Measurements from ENCODE around the gene PHPT1.
"Not testable (repeated sequence)": the region's sequence is repeated elsewhere in the genome, so short reads cannot be mapped to it uniquely, and the experiment has no call there.

PHPT1 gene

DNA sequence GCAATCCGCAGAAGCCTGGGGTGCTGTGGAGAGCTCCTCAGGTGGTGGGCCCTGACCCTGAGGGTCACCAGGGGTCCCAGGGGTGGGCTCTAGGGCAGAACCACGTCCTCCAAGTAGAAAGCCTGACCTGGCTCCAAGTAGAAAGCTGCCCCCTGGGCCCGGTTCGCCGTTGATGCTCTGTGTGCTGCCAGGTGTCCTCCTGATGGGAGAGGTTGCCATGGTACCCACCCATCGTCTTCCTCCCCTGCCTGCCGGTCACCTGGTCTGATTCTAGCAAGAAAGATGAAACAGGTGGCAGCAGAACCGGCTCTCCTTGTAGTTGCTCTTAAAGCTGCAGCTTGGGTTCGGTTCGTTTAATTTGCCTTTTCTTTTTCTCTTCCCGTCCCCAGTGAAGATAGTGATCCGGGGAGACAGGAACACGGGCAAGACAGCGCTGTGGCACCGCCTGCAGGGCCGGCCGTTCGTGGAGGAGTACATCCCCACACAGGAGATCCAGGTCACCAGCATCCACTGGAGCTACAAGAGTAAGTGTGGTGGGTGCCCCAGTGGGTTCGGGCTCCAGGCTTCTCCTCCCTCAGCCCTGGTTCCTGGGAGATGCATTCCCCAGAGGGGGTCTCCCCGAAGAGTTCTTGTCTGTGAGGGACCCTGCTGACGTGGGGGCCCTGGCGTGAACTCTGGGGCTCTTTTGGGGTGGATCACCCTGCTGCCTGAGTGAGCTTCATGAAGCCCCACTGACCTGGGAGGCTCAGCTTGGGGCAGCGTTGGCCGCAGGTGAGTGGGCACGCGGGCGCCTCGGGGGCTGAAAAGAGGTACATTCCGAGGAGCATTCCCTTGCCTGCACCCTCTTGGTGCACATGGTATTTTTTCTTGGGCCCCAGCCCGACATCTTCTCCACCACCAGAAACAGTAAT lies 25.8 kb upstream of the PHPT1 start:
- DNase-seq, result no peak

DNA sequence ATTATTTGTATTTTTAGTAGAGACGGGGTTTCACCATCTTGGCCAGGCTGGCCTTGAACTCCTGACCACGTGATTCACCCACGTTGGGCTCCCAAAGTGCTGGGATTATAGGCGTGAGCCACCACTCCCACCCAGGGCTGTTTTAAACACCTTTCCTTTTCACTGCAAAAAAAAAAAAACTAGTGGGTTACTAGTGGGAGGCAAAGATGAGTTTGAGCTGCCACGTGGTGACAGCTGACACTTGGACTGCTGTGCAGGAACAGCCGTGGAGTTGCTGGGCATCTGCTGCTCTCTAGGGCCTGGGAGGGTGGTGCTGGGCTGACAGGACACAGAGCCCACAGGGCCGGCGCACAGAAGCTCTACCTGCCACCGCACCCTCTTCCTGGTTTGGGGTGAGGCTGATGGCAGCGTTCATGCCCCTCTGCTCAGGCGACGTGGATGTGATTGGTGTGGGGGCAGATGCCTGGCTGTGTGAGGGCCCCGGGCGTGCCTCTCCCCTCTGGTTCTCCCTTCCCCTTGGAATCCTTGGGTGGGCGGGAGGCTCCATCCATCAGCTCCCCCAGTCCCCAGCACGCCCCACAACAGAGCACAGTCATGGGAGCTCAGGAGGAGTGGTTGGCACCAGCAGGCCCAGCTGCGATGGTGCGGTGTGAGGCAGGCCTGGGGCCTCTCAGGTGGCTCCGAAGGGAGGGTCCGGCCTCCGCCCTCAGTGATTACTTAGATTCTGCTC lies 24.5 kb upstream of the PHPT1 start:
- no peak for DNase-seq

DNA sequence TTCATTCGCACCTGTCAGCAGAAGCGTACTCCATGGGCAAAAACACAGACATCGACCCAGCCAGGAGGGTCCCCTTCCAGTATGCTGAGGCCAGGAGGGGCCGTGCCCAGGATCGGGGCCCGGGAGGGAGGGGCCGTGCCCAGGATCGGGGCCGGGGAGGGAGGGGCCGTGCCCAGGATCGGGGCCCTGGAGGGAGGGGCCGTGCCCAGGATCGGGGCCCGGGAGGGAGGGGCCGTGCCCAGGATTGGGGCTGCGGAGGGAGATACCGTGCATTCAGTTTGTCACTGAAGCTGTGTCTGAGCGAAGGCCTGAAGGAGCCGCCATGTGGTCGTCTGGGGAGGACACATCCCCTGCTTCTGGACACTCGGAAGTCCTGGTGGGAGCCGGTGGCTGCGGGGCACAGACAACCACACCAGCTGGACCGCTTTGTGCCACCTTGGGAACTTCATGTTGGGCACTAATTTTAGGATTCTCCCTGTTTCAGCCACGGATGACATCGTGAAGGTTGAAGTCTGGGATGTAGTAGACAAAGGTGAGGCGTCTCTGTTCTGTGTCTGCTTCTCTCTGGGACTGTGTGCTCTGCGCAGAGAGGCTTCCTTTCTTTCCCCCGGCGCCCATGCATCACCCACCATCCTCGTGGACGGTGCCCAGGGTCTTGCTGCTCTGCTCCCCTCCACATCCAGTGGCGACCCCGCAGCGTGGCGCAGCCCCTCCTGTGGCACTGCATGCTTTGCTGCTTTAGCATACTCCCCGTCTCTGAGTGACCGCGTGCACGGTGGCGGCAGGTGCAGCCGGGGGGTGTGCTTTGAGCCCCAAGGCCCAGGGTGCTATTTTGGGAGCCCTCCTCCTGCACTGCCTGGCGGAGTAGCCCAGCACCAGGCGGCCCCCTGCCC lies 23.7 kb upstream of the PHPT1 start:
- DNase-seq, result no peak

DNA sequence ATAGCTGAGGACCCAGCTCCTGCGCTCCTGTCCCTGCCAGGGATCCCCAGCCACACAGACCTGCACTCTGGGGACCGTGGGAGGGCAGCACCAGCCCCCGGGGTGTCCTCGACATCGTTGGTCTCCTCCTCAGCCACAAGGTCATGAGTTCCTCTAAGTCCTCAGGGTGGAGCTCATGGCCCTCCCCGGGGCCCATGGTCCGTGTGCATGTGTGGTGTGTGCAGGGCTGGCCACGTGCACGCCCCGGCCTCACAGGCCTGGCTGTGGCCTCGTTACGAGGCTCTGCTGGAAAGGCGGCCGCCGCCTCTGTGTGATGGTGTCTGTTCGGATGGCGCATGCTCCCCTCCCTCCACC lies 23.0 kb upstream of the PHPT1 start:
- DNase-seq, result no peak

DNA sequence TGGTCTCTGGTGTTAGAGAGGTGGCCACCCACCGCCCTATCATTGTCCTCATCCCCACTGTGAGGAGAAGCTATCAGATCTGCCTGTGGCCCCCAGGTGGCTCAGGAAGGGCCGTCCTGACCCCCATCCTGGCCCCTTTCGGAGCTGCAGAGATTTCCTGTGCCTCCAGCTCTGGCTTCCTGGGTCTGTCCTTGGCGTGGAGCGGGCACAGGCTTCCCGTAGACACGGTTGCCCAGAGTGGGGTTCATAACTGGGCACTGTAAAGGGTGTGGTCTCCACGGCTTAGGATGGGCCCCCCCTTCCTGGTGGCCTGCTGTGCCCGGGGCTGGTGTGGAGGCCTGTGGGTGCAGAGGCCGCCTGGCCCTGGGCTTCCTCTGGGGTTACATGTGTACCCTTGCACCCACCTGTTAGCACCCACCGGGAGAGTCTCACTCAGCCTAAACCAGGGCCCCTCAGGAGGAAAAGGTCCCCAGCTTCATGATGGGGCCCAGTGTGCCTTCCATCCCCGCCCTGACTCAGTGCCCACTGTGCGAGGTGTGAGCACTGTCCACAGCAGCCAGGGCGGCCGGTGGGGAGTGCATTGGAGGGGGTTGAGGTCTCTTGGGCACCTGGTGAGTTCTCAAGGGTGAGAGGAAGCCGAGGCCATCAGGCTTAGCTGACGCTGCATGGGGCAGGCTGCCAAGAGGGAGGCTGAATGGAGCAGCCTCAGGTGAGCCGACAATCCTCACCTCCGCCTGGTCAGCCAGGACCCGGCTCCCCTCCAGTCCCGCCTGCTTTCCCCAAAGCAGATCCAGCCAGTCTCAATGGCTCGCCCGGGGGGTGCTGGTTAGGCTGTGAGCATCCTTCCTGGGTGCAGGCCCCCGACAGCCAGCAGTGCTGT lies 22.3 kb upstream of the PHPT1 start:
- no peak for DNase-seq

DNA sequence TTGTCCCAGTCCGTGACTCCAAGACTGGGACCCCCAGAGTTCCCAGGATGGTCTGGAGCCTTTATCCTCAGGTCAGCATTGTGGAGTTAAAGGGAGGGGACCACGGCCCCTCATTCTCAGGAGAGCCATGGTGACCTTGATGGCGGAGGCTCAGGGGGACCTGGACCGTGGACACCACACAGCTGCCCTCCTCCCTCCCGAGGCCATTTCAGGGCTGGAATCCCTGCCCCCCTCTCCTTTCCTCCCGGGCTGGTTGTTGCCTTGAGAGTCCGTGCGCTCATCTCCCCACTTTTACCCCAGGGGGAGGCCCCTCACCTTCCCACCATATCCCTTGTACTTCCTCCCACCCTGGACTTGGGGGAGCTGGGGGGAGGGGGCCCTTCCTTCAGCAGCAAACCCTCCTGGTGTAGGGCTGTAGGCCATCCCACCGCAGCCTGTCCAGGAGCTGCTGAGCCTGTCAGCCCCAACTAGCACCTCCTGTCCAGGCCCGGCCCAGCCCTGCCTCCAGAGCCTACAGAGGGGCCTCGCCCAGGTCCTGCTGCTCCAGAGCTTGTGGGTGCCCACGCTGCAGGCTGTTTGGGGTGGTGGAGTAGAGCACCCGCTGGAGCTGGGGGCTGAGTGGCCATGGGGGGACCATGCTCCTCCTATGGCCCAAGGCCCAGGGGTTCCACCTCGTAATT lies 21.3 kb upstream of the PHPT1 start:
- no peak for DNase-seq

DNA sequence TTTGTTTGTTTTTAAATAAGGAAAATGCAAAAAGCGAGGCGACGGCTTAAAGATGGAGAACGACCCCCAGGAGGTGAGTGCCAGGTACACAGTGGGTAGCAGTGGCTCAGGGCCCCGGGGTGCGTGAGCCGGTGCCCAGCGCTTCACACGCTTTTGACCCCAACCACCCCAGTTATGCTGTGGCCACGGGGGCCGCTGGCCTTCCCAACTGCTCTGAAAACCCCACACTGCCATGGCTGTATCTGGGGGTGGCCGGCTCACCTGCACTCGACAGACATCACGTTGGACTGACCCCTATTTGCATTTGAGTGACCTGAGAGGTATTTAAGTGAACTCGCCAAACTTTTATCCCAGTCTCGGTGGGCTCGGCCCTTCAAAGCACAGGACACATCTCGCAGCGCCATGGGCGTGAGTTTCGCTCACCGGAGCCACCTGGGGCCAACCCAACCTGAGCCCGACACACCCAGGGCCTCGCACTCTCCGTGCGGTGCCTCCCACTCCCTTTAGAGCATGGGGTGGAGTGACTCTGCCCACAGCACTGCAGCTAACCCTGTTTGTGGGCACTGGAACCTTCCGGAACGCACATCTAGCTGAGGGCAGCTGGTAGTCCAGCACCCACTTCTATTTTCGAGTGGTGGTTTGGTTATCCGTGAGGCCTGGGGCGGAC lies 20.6 kb upstream of the PHPT1 start:
- no peak for DNase-seq

DNA sequence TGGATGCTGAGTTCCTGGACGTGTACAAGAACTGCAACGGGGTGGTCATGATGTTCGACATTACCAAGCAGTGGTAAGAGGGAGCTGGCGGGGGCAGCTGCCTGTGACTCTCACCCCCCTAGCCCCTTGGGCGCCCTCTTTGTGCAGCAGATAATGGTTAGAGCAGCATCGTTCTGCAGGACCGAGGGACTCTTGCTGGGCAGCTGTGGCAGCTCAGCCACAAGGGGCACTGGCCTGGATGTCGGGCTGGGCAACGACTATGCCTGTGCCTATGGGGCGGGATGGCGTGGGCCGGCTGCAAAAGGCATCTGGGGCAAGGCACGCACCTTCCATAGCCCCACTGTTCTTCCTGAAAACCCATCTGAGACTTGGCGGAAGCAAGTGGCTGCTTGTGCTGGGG lies 19.8 kb upstream of the PHPT1 start:
- DNase-seq, result no peak

DNA sequence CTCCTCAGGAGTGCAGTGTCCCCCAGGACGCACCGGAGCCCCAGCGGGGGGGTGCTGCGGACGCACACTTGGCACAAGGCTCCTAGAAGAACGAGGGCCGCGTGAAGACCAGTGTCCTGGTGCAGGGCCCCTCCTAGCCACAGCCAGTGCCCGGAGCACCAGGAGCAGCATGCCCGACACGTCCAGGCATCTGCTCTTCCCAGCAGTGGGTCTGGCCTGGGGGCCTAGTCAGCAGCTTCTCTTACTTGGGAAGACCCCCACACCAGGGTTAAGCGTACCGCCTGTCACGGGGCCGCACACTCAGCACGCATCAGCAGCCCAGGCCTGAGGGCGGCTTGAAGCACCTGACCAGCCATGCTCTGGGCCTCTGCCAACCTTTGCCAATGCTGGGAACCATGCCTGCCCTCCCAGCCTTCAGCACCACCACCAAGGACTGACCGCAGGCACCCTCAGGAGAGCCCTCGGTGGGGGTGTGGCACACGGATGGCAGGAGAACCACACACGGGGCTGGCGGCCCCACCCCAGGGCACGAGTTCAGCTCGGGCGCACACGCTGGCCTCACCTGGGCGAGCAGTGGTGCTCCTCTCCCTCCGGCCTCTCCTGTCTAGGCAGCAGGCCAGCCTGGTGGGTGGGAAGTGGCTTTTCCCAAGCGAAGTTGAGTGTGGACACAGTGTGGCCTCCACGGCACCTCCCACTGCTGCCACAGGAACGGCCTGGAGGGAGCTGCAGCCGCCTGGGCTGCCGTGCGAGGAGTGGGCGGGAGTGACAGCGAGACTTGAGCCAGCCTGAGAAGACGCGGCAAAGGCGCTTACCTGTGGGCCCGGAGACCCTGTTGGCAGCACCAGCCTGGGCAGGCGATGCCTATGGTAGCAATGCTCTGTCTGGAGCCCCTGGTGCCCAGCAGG lies 19.0 kb upstream of the PHPT1 start:
- no peak for DNase-seq

DNA sequence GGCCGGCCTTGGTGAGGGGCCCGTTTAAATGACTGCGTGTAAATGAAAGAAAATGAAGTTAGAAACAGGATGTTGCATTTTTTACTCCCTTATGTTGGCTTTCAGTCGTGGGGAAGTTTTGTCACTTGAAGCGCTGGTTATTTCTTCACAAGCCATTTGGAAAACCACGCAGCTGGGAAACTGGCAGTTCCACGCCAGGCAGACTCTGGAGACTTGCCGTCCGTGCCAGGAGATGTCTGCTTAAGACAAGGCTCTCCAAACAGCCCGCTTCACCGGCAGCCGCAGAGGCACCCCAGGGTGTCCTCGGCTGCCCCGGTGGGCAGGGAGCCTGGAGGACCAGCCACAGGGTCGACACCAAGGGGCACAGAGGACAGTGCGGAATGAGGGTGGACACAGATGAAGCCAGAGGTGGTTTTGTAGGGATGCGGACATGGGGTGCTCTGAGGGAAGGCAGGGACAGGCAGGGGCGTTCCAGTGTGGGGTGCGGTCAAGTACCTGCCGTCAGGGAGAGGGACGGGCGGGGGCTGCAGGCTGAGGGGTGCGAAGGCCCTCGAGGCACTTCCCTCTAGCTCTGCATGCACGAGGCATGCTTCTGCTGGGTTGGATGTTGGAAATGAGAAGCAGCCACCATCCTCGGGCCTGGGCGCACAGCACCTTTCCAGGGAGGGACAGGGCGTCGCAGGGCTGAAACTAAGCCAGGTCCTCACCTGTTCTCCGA lies 18.0 kb upstream of the PHPT1 start:
- DNase-seq, result no peak

DNA sequence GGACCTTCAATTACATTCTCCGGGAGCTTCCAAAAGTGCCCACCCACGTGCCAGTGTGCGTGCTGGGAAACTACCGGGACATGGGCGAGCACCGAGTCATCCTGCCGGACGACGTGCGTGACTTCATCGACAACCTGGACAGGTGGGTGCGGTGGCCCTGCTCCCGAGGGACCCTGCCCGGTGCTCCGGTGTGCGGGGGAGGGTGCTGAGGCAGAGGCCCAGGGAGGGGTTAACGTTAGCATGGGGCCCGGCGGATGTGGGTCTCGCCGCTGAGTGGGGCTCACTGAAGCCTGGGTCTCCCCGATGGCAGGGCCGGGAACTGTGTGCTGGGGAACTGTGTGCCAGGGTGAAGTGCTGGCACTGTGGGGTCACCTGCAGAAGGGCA lies 17.5 kb upstream of the PHPT1 start:
- no peak for DNase-seq

DNA sequence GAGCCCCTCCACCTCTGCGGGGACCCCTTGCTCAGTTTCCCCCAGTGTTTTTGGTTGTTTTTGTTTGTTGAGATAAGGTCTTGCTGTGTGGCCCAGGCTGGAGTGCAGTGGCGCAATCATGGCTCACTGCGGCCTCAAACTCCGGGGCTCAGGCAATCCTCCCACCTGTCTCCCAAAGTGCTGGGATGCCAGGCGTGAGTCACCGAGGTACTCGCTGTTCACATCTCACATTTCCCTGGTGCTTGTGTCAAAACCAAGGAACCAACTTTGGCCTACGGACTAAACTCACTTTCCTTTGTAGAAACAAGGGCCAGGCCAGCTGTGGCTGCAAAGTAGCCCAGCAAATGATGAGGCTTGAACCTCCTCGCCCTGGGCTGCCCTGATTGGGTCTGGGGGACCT lies 16.6 kb upstream of the PHPT1 start:
- DNase-seq, result no peak

DNA sequence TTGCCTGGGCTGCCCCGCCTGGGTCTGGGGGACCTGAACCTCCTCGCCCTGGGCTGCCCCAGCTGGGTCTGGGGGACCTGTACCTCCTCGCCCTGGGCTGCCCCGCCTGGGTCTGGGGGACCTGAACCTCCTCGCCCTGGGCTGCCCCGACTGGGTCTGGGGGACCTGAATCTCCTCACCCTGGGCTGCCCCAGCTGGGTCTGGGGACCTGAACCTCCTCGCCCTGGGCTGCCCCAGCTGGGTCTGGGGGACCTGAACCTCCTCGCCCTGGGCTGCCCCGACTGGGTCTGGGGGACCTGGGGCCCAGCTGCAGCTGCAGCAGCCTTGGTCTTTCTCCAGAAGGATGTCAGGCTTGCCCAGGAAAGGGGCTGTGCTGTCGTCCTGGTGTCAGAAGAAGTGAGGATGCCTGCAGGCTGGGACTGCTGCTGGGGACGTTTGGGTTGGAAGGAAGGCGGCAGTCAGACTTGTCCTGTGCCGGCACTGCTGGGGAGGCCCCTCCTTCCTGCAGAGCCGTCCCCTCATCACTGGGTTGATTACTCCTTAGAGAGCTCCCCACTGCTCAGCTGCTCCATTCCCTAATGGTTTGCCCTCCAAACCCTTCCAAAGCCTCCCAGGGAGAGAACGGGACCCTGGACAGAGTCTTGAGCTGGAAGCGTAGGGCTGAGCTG lies 15.7 kb upstream of the PHPT1 start:
- not testable (repeated sequence) for DNase-seq

DNA sequence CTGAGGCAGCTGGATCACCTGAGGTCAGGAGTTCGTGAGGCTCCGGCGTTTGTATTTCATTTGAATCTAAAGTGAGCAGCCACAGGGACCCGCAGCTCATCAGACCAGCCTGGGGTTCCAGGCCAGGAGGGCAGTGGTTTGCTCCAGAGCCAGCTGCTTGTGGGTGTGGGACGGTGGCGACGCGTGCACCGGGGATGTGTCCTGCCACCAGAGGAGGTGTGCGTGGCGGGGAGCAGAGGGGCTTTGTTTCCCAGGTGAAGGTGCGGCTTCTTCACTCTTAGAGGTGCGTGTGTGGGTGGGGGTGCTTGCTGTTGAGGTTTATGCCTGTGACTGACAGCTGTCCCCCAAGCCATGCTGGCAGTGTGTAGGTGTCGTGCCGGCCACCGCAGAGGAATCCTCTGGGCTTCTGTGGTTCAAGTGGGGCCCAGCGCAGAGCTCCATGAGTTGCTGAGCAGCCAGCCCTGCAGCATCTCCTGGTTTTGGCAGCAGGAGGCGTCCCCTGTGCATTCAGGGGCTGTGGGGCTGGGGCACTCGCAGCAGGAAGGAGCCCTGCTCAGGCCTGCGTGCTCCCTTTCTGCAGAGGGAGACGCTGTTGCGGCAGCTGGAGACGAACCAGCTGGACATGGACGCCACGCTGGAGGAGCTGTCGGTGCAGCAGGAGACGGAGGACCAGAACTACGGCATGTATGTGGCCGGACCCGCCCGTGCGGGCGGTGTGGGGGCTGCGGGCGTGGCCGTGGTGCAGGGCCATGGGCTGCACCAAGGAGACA lies 13.9 kb upstream of the PHPT1 start:
- DNase-seq, result no peak

DNA sequence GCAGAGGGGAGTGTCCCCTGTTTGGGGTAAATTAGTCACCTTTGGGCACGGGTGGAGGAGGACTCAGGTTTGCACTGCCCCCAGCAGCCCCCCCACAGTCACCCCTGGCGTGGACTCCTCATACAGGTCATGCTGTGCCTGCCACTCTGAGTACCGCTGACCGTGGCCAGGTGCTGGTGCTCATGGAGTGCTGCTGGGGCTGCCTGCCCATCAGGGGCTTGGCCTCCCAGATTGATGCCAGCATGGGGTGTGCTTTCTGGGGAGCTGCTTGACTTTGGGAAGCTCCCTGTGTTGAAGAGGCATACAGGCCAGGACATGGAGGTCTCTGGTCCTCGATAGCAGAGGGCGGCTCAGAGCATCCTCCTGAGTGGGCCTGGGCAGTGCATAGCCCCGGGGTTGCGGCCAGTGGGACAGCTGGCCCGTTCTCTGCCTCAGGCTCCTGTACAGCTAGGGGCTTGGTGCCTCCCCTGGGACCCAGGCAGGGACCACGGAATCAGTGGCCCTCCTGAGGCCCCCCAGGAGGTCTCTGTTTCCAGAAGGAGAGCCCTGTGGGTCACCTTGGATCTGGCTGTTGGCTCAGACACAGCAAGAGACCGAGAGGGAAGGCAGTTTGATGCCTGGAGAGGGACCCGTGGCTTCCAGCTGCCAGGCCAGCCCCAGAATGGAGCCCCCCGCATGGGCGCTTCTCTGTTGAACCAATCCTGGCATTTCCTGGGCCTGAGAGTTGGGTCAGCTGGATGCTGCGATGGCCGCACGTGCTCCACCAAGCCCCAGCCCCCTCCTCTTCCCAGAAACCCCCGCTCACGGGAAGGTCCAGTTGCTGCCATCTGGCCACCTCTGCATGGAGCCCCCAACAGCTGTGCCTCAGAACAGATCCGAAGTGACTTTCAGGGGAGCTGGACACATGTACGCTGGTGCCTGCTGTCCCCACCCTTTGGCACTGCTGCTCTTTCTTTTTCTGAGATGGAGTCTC lies 13.0 kb upstream of the PHPT1 start:
- no peak for DNase-seq

DNA sequence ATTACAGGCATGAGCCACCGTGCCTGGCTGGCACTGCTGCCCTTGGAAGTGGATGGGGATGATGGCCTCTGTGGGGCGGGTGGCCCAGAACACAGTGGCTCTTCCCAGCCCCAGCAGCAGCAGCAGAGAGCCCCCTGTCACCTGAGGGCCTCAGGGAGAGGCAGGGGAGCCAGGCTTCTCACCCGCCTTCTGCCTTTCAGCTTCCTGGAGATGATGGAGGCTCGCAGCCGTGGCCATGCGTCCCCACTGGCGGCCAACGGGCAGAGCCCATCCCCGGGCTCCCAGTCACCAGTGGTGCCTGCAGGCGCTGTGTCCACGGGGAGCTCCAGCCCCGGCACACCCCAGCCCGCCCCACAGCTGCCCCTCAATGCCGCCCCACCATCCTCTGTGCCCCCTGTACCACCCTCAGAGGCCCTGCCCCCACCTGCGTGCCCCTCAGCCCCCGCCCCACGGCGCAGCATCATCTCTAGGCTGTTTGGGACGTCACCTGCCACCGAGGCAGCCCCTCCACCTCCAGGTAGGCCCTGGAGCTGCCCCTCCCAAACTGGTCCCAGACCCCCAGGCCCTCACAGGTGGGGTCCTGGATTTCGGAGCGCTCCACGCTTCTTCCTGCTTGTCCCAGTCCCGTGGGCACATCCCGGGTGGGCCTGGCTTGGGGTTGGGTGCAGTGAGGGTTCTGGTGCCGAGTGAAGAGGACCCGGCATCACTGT lies 11.9 kb upstream of the PHPT1 start:
- no peak for DNase-seq

All from activated CD4-positive, alpha-beta T cell treated with anti-CD3 and anti-CD28 coated beads, Interleukin-2, Interleukin-6, amounts not matched to agents 100 ng/mL and 50 ng/mL, durations not matched to agents 16 hours and 8 hours (primary cell).